Osteoblast (primary cell): ENCODE results near the gene ELAVL3. TPM values are rescaled to one million over a fixed set of nuclear protein-coding genes. Genes with fewer than 3 reads are reported as not detected.

Experiments used
- DNase-seq: peaks from one replicate; pipeline ENCODE4 v3.0.0; 2011; ENCODE audit warnings: low spot score, mixed read lengths; ENCODE audit not compliant: insufficient read length; ENCODE audit errors: missing footprints
- H2AFZ ChIP-seq: 2 replicates; pipeline ENCODE4 v1.6.0; 2011; ENCODE audit warnings: mild to moderate bottlenecking, low read length
- H3K27ac ChIP-seq: 2 replicates; pipeline ENCODE4 v1.5.1; 2011; ENCODE audit warnings: mild to moderate bottlenecking, low read depth, low read length, moderate library complexity
- H3K27me3 ChIP-seq: 2 replicates; pipeline ENCODE4 v1.6.0; 2012; ENCODE audit warnings: mild to moderate bottlenecking, control low read depth, inconsistent platforms, low read length, moderate library complexity; ENCODE audit not compliant: insufficient read depth
- H3K36me3 ChIP-seq: 2 replicates; pipeline ENCODE4 v1.5.1; 2011; ENCODE audit warnings: mild to moderate bottlenecking, low read length, control low read depth, moderate library complexity; ENCODE audit not compliant: insufficient read depth
- H3K4me1 ChIP-seq: 2 replicates; pipeline ENCODE4 v1.5.1; 2011; ENCODE audit warnings: mild to moderate bottlenecking, low read length, control low read depth, moderate library complexity; ENCODE audit not compliant: insufficient read depth
- H3K4me2 ChIP-seq: 2 replicates; pipeline ENCODE4 v1.6.0; 2011; ENCODE audit warnings: mild to moderate bottlenecking, low read length; ENCODE audit not compliant: insufficient read depth
- H3K4me3 ChIP-seq: fragments of 200-600 bp; sonication (generic); 3 replicates; pipeline ENCODE4 v1.5.1; 2012; ENCODE audit warnings: mild to moderate bottlenecking, low read length, inconsistent platforms; ENCODE audit not compliant: insufficient read depth
- H3K79me2 ChIP-seq: 2 replicates; pipeline ENCODE4 v1.6.0; 2012; ENCODE audit warnings: mild to moderate bottlenecking, low read length, control low read depth, inconsistent platforms; ENCODE audit not compliant: insufficient read depth
- H3K9me3 ChIP-seq: 2 replicates; pipeline ENCODE4 v1.5.1; 2011; ENCODE audit warnings: low read depth, low read length, control low read depth
- H4K20me1 ChIP-seq: 2 replicates; pipeline ENCODE4 v1.6.0; 2012; ENCODE audit warnings: mild to moderate bottlenecking, low read length, control low read depth; ENCODE audit not compliant: insufficient read depth
- total RNA-seq: library from RNA; depleted of rRNA; stranded (reverse); fragments of >200 nt; gene quantifications from 2 replicates; pipeline ENCODE4 v1.2.3, GENCODE V29; 2012
- TF ChIP-seq, protein P1 (sequence below): IDR thresholded peaks from 2 replicates; pipeline ENCODE4 v1.5.1; 2011; ENCODE audit warnings: mild to moderate bottlenecking, low read depth, low read length, moderate library complexity; ENCODE audit errors: extremely low read depth

ELAVL3 gene
- total RNA-seq, 1 donor: 0.72 TPM

DNA sequence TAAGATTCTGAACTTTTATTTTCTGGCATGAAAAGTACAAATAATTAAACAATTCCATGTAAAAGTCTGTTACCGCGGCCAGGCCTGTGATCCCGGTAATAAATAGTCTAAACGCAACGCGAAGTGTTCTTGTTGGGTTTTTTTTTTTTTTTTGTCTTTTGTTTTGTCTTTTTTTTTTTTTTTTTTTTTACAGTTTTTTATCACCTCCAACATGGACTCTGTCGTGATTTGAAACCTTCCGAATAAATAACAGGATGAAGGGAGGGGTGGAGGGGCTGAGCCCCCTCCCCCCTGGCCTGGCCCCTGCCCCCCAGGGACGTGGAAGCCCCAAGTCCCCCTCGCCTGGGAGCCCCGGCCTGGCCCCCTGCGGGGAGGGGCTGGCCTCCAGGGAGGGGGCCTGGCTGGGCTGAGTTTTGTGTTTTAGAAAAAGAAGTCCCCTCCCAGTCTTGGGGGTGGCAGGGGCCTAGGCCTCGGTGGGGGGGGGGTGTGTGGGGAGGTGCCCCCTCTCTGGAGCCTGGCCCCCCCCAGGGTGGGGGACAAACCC is 29.4 kb downstream of the ELAVL3 start:
- H3K27me3 ChIP-seq: no peaks in the 10 kb centered on the region
- H3K4me3 ChIP-seq: peak overlapping the region; percentile 16
- H3K27ac ChIP-seq: no peak overlapping the region
- no peaks in the 10 kb centered on the region for H3K9me3 ChIP-seq
- H4K20me1 ChIP-seq: no peaks in the 10 kb centered on the region
- H3K79me2 ChIP-seq: no peaks in the 10 kb centered on the region
- no peak for DNase-seq
- H3K36me3 ChIP-seq: peaks cover 7% of the 10 kb centered on the region
- TF ChIP-seq, protein P1, sequence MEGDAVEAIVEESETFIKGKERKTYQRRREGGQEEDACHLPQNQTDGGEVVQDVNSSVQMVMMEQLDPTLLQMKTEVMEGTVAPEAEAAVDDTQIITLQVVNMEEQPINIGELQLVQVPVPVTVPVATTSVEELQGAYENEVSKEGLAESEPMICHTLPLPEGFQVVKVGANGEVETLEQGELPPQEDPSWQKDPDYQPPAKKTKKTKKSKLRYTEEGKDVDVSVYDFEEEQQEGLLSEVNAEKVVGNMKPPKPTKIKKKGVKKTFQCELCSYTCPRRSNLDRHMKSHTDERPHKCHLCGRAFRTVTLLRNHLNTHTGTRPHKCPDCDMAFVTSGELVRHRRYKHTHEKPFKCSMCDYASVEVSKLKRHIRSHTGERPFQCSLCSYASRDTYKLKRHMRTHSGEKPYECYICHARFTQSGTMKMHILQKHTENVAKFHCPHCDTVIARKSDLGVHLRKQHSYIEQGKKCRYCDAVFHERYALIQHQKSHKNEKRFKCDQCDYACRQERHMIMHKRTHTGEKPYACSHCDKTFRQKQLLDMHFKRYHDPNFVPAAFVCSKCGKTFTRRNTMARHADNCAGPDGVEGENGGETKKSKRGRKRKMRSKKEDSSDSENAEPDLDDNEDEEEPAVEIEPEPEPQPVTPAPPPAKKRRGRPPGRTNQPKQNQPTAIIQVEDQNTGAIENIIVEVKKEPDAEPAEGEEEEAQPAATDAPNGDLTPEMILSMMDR: no peak
- H3K4me1 ChIP-seq: no peaks in the 10 kb centered on the region
- H2AFZ ChIP-seq: no peak overlapping the region
- H3K4me2 ChIP-seq: peak overlapping the region; percentile 67

DNA sequence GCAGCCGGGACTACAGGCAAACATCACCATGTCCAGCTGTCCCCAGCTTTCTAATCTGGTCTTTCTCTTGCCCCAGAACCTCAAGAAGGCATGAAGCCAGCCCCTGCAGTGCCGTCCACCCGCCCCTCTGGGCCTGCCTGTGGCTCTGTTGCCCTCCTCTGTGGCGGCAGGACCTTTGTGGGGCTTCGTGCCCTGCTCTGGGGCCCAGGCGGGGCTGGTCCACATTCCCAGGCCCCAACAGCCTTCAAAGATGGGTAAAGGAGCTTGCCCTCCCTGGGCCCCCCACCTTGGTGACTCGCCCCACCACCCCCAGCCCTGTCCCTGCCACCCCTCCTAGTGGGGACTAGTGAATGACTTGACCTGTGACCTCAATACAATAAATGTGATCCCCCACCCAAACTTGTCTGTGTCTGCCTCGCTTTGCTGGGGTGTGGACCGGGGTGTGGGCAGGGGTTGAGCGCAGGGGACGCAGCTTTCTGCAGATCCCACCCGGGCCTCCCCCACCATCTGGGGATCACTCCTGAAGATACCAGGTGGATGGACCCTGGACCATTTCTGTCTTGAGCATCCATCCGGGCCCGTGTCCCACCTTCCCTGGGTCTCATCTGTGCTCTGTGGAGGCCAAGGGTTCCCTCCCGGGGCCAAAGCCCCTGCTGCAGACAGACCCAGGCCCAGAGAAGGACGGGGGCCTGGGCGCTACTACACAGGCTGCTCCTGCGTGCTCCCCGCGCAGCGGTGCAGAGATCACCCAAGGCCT is 30.1 kb downstream of the ELAVL3 start:
- TF ChIP-seq, protein P1: no peak
- no peak overlapping the region for H3K4me2 ChIP-seq
- H3K4me3 ChIP-seq: no peak overlapping the region
- no peaks in the 10 kb centered on the region for H3K4me1 ChIP-seq
- no peak overlapping the region for H3K27ac ChIP-seq
- no peaks in the 10 kb centered on the region for H3K9me3 ChIP-seq
- DNase-seq: peak; percentile 59
- no peaks in the 10 kb centered on the region for H3K79me2 ChIP-seq
- H2AFZ ChIP-seq: no peak overlapping the region
- H4K20me1 ChIP-seq: no peaks in the 10 kb centered on the region
- H3K36me3 ChIP-seq: peaks cover 11% of the 10 kb centered on the region
- no peaks in the 10 kb centered on the region for H3K27me3 ChIP-seq

DNA sequence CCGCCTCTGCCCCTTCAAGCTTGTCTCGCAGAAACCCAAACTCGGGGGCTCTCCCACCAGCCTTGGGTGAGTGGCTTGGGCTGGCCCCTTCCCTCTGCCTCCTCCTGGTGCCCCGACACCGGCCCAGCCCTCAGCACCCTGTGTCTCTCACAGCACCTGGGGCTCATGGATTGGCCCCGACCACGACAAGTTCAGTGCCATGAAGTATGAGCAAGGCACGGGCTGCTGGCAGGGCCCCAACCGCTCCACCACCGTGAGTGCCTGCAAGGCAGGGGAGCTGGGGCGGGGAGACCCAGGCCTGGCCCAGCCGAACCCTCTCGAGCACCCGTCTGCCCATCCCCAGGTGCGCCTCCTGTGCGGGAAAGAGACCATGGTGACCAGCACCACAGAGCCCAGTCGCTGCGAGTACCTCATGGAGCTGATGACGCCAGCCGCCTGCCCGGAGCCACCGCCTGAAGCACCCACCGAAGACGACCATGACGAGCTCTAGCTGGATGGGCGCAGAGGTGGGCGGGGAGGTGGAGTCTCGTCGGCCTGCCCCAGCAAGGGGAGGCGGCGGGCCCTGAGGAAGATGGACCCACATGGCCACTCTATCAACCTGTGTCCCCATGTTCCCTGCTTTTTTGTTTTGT is 31.8 kb downstream of the ELAVL3 start:
- no peak overlapping the region for H3K27ac ChIP-seq
- no peaks in the 10 kb centered on the region for H4K20me1 ChIP-seq
- DNase-seq: peak; percentile 61
- H3K9me3 ChIP-seq: no peaks in the 10 kb centered on the region
- H3K4me2 ChIP-seq: no peak overlapping the region
- no peaks in the 10 kb centered on the region for H3K27me3 ChIP-seq
- TF ChIP-seq, protein P1: no peak
- H3K79me2 ChIP-seq: no peaks in the 10 kb centered on the region
- H3K4me1 ChIP-seq: no peaks in the 10 kb centered on the region
- H2AFZ ChIP-seq: no peak overlapping the region
- H3K4me3 ChIP-seq: no peak overlapping the region
- H3K36me3 ChIP-seq: peaks cover 16% of the 10 kb centered on the region

DNA sequence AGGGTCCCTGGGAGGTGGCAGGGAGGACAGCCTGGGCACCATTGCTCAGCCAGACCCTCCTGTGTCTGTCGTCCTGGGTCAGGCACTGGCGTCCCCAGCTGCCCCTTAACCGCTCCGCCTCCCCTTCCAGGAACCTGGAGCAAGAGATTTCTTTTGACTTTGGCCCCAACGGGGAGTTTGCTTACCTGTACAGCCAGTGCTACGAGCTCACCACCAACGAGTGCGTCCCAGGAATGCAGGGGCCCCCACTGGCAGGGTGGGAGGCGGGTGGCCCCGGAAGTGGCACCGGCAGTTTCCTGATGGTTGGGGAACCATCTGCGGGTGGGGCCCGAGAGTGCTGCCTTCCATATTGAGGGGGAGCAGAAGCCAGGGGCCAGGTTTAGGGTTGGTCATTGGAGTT is 32.4 kb downstream of the ELAVL3 start:
- Histone ChIP-seq H3K79me2 (no peaks in the 10 kb centered on the region), H3K27ac (no peak overlapping the region), H2AFZ (no peak overlapping the region), H3K4me1 (no peaks in the 10 kb centered on the region), H3K27me3 (no peaks in the 10 kb centered on the region), H3K36me3 (peaks cover 18% of the 10 kb centered on the region), H4K20me1 (no peaks in the 10 kb centered on the region), H3K4me3 (no peak overlapping the region), H3K9me3 (no peaks in the 10 kb centered on the region), H3K4me2 (no peak overlapping the region)
- DNase-seq: peak; percentile 58
- TF ChIP-seq, protein P1: no peak
